Natural killer cell (primary cell): ENCODE measurements around the gene ETNK1. TPM values are rescaled to one million over a fixed set of nuclear protein-coding genes. Genes with fewer than 3 reads are reported as not detected.

Experiments
- ATAC-seq, 3 donors: fragments of 150-1000 bp in 2 of 3; fragments of 200-7000 bp in 1 of 3; cut with Tn5 transposase; 1 replicate in 1 of 3; 2 replicates in 2 of 3; pipeline ENCODE4 v1.10.0; 2021; ENCODE audit warnings: mild to moderate bottlenecking in 2 of 3, moderate library complexity in 2 of 3
- DNase-seq, 2 donors: peaks; one replicate each; pipeline versions ENCODE4 v3.0.0 to v3.0.0-alpha.2; 2013 to 2021; ENCODE audit warnings: mixed read lengths in 1 of 2
- H3K27ac ChIP-seq: one replicate; pipeline ENCODE4 v1.5.1; 2013; ENCODE audit warnings: mild to moderate bottlenecking, low read length
- H3K27me3 ChIP-seq: one replicate; pipeline ENCODE4 v1.6.1; 2013; ENCODE audit warnings: low read length; ENCODE audit not compliant: control insufficient read depth, insufficient read depth
- H3K36me3 ChIP-seq: one replicate; pipeline ENCODE4 v1.6.1; 2013; ENCODE audit warnings: low read length; ENCODE audit not compliant: control insufficient read depth, insufficient read depth
- H3K4me1 ChIP-seq: one replicate; pipeline ENCODE4 v1.6.1; 2013; ENCODE audit warnings: low read length; ENCODE audit not compliant: control insufficient read depth, insufficient read depth
- H3K4me3 ChIP-seq: one replicate; pipeline ENCODE4 v1.5.1; 2013; ENCODE audit warnings: low read length
- H3K9me3 ChIP-seq: one replicate; pipeline ENCODE4 v1.6.1; 2013; ENCODE audit warnings: low read length; ENCODE audit not compliant: control insufficient read depth, insufficient read depth
- H3K27ac Mint-ChIP-seq, 2 donors: one replicate each; pipeline ENCODE4 v1.8.0; 2022; ENCODE audit warnings: mild to moderate bottlenecking in 2 of 2, mixed read lengths in 2 of 2, moderate library complexity in 1 of 2
- H3K27me3 Mint-ChIP-seq, 2 donors: one replicate each; pipeline ENCODE4 v1.8.0; 2022; ENCODE audit warnings: low read depth in 2 of 2, mixed read lengths in 2 of 2
- H3K36me3 Mint-ChIP-seq: one replicate; pipeline ENCODE4 v1.8.0; 2022; ENCODE audit warnings: mixed read lengths
- H3K4me1 Mint-ChIP-seq, 2 donors: one replicate each; pipeline ENCODE4 v1.8.0; 2022; ENCODE audit warnings: mixed read lengths in 2 of 2
- H3K4me3 Mint-ChIP-seq: one replicate; pipeline ENCODE4 v1.8.0; 2022; ENCODE audit warnings: mild to moderate bottlenecking, moderate library complexity, mixed read lengths
- H3K9me3 Mint-ChIP-seq, 2 donors: one replicate each; pipeline ENCODE4 v1.8.0; 2022; ENCODE audit warnings: mixed read lengths in 2 of 2
- CTCF ChIP-seq: fragments of 200-600 bp; IDR thresholded peaks from one replicate; pipeline ENCODE4 v1.8.0; 2022; ENCODE audit warnings: antibody characterized with exemption
- WGBS: methylation state at CpG from one replicate; pipeline ENCODE4 v1.1.7; 2013; ENCODE audit warnings: missing lambda C conversion rate; ENCODE audit not compliant: insufficient coverage; 5-methylcytosine and 5-hydroxymethylcytosine counted together
- intact Hi-C: fragments of 100-400 bp; cut with micrococcal nuclease; formaldehyde crosslinking; loops from one replicate; pipeline ENCODE4 v1.14.2; 2022
- total RNA-seq, 4 donors: library from RNA; stranded (reverse); fragments of 120-200 nt in 1 of 4; gene quantifications; one replicate each; pipeline versions ENCODE4 v1.2.3 to v1.2.4, GENCODE V29; 2013 to 2022

ETNK1 gene
- total RNA-seq, 3 donors from 2014 or later (not counting 1 experiment from before 2014, with no cell fraction given), result 77.6 to 101 (median 85.2) TPM

DNA sequence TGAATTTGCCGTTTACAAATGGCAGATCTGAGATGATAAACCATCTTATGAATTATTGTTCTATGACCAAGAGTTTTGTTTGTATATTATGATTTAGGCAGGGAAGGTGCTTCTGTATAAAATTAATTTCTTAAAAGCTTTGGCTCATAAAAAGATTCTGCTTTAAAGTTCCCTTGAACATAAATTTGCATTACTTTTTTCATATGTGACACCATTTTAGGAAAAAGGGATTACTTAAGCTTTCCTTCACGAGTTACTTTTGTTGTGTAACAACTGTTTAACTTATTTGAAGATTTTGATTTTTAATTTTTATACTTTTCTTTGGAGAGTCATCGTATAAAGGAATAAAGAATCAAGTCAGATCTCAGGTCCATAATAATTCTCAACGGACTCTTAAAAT lies 3.3 kb downstream of the ETNK1 start:
- Histone ChIP-seq H3K27ac (no peak overlapping the region), H3K9me3 (no peaks in the 10 kb centered on the region), H3K27me3 (no peaks in the 10 kb centered on the region), H3K4me3 (no peak overlapping the region), H3K4me1 (peaks cover 14% of the 10 kb centered on the region), H3K36me3 (peaks cover 2% of the 10 kb centered on the region)
- intact Hi-C loops, result no loop called here
- Mint-ChIP-seq H3K4me1 (peaks cover 57 to 58% of the 10 kb centered on the region in 2 donors), H3K36me3 (no peaks in the 10 kb centered on the region), H3K27me3 (peaks cover 0 to 2% of the 10 kb centered on the region in 2 donors), H3K9me3 (no peaks in the 10 kb centered on the region), H3K4me3 (peak overlapping the region; percentile 85), H3K27ac (peak overlapping the region; percentile 94 to 95)
- WGBS, result 84% methylated on average over 3 of the region's 4 CpGs
- no peak for TF ChIP-seq CTCF
- ATAC-seq (no peak), DNase-seq (no peak)

GRCh38 chr12:22631863-22632463 lies 7.0 kb downstream of the ETNK1 start:
- H3K9me3 ChIP-seq, result no peaks in the 10 kb centered on the region
- H3K36me3 ChIP-seq, result peaks cover 5% of the 10 kb centered on the region
- peak overlapping the region; percentile 13 to 70 for H3K27ac Mint-ChIP-seq
- H3K36me3 Mint-ChIP-seq, result no peaks in the 10 kb centered on the region
- DNase-seq, result peak in 1 of 2 donors; percentile 55
- no peaks in the 10 kb centered on the region for H3K27me3 ChIP-seq
- TF ChIP-seq CTCF, result peak; percentile 78
- intact Hi-C loops, result loop anchor here (5.0 kb wide), 1 partner anchor 105 kb away; no protein-coding TSS in a partner anchor
- H3K4me1 ChIP-seq, result peaks cover 4% of the 10 kb centered on the region
- no peak overlapping the region for H3K4me3 ChIP-seq
- H3K27me3 Mint-ChIP-seq, result no peaks in the 10 kb centered on the region
- H3K4me3 Mint-ChIP-seq, result no peak overlapping the region
- H3K9me3 Mint-ChIP-seq, result no peaks in the 10 kb centered on the region
- H3K27ac ChIP-seq, result no peak overlapping the region
- peak in 2 of 3 donors; percentile 58 to 66 for ATAC-seq
- 80% methylated on average over 1 of the region's 3 CpGs for WGBS
- peaks cover 55 to 59% of the 10 kb centered on the region in 2 donors for H3K4me1 Mint-ChIP-seq

DNA sequence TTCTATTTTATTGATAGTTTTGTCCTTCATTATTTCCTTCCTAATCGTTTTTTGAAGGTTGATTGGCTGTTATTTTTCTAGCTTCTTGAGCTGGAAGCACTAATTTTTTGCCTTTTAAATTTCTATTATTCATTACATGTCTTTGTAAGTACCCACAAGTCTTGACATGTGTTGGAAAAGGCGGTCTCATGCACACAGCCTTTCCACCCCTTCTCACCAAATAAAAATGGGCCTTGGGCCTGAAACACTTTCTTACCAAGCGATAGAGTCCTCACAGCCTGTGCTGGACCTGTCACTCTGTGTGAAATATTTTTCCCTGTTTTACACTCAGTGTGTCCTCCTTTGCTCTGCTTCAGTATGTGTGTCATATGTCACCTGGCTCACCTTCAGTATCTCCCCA lies 9.9 kb downstream of the ETNK1 start:
- peaks cover 4% of the 10 kb centered on the region for H3K4me1 ChIP-seq
- H3K27me3 Mint-ChIP-seq, result no peaks in the 10 kb centered on the region
- peaks cover 5% of the 10 kb centered on the region for H3K36me3 ChIP-seq
- intact Hi-C loops, result loop anchor here (5.0 kb wide), 1 partner anchor 108 kb away; no protein-coding TSS in a partner anchor
- no peaks in the 10 kb centered on the region for H3K9me3 ChIP-seq
- H3K27ac Mint-ChIP-seq, result peak overlapping the region in 1 of 2 donors; percentile 47
- no peaks in the 10 kb centered on the region for H3K36me3 Mint-ChIP-seq
- no peaks in the 10 kb centered on the region for H3K9me3 Mint-ChIP-seq
- H3K4me3 ChIP-seq, result no peak overlapping the region
- DNase-seq (no peak), ATAC-seq (no peak)
- H3K4me1 Mint-ChIP-seq, result peaks cover 47 to 51% of the 10 kb centered on the region in 2 donors
- no peak overlapping the region for H3K27ac ChIP-seq
- 98% methylated on average over 2 of the region's 3 CpGs for WGBS
- no peaks in the 10 kb centered on the region for H3K27me3 ChIP-seq
- no peak overlapping the region for H3K4me3 Mint-ChIP-seq
- TF ChIP-seq CTCF, result no peak

DNA sequence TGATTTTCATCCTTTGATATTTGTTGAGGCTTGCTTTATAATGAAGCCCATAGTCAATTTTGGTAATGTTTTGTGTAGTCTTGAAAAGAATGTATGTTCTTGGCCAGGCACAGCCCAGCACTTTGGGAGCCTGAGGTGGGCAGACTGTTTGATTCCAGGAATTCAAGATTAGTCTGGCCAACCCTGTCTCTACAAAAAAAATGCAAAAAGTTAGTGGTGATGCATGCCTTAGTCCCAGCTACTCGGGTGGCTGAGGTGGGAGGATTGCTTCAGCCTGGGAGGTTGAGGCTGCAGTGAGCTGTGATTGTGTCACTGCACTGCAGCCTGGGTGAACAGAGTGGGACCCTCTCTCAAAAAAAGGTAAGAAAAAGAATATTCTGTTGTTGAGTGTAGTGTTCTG lies 10.8 kb downstream of the ETNK1 start:
- no peak overlapping the region for H3K4me3 Mint-ChIP-seq
- no peak overlapping the region for H3K4me3 ChIP-seq
- DNase-seq, result no peak
- WGBS, result 69% methylated on average over 1 of the region's 1 CpG
- H3K27me3 ChIP-seq, result no peaks in the 10 kb centered on the region
- H3K4me1 ChIP-seq, result peaks cover 4% of the 10 kb centered on the region
- peak overlapping the region; percentile 34 to 47 for H3K27ac Mint-ChIP-seq
- ATAC-seq, result no peak
- no peaks in the 10 kb centered on the region for H3K27me3 Mint-ChIP-seq
- no peaks in the 10 kb centered on the region for H3K9me3 ChIP-seq
- H3K27ac ChIP-seq, result no peak overlapping the region
- H3K36me3 ChIP-seq, result peaks cover 3% of the 10 kb centered on the region
- no peaks in the 10 kb centered on the region for H3K9me3 Mint-ChIP-seq
- intact Hi-C loops, result no loop called here
- TF ChIP-seq CTCF, result no peak
- H3K4me1 Mint-ChIP-seq, result peaks cover 47% of the 10 kb centered on the region in 2 donors
- no peaks in the 10 kb centered on the region for H3K36me3 Mint-ChIP-seq
